ENCODE results near the gene FOXO6.

Gene FOXO6

GRCh38 chr1:41360786-41361494 is at the start of gene FOXO6:
Gene FOXO6, plus strand, starts transcription at chr1:41361434.
- peak; percentile 99 for DNase-seq (ENCODE audit: low spot score)

GRCh38 chr1:41312991-41313645 is 48.1 kb upstream of the FOXO6 start:
- no peak for DNase-seq (ENCODE audit: low spot score)

GRCh38 chr1:41313661-41314131 is 47.5 kb upstream of the FOXO6 start:
- DNase-seq (ENCODE audit: low spot score), result peak; percentile 42

GRCh38 chr1:41314376-41315145 is 46.7 kb upstream of the FOXO6 start:
- DNase-seq (ENCODE audit: low spot score), result no peak

- no peak for DNase-seq (ENCODE audit: low spot score)
Observed at GRCh38 chr1:41315146-41315822, 46.0 kb upstream of the FOXO6 start.

- DNase-seq (ENCODE audit: low spot score), result no peak
Observed at GRCh38 chr1:41315871-41316270, 45.4 kb upstream of the FOXO6 start.

GRCh38 chr1:41317361-41317760 is 43.9 kb upstream of the FOXO6 start:
- no peak for DNase-seq (ENCODE audit: low spot score)

- DNase-seq (ENCODE audit: low spot score), result no peak
Observed at GRCh38 chr1:41318135-41318534, 43.1 kb upstream of the FOXO6 start.

GRCh38 chr1:41319106-41319755 is 42.0 kb upstream of the FOXO6 start:
- DNase-seq (ENCODE audit: low spot score), result no peak

- no peak for DNase-seq (ENCODE audit: low spot score)
Observed at GRCh38 chr1:41319807-41320711, 41.2 kb upstream of the FOXO6 start.

- DNase-seq (ENCODE audit: low spot score), result no peak
Observed at GRCh38 chr1:41320895-41321676, 40.1 kb upstream of the FOXO6 start.

- DNase-seq (ENCODE audit: low spot score), result no peak
Observed at GRCh38 chr1:41322101-41322661, 39.1 kb upstream of the FOXO6 start.

GRCh38 chr1:41322835-41323234 is 38.4 kb upstream of the FOXO6 start:
- peak; percentile 49 for DNase-seq (ENCODE audit: low spot score)

- no peak for DNase-seq (ENCODE audit: low spot score)
Observed at GRCh38 chr1:41323243-41323642, 38.0 kb upstream of the FOXO6 start.

- no peak for DNase-seq (ENCODE audit: low spot score)
Observed at GRCh38 chr1:41325801-41326200, 35.4 kb upstream of the FOXO6 start.

- no peak for DNase-seq (ENCODE audit: low spot score)
Observed at GRCh38 chr1:41327383-41327999, 33.7 kb upstream of the FOXO6 start.

- DNase-seq (ENCODE audit: low spot score), result no peak
Observed at GRCh38 chr1:41328001-41328615, 33.1 kb upstream of the FOXO6 start.

- DNase-seq (ENCODE audit: low spot score), result no peak
Observed at GRCh38 chr1:41328780-41329640, 32.2 kb upstream of the FOXO6 start.
